Measurements from ENCODE around the gene DOK7. TPM values are rescaled to one million over a fixed set of nuclear protein-coding genes. Genes with fewer than 3 reads are reported as not detected.

Gene DOK7, protein sequence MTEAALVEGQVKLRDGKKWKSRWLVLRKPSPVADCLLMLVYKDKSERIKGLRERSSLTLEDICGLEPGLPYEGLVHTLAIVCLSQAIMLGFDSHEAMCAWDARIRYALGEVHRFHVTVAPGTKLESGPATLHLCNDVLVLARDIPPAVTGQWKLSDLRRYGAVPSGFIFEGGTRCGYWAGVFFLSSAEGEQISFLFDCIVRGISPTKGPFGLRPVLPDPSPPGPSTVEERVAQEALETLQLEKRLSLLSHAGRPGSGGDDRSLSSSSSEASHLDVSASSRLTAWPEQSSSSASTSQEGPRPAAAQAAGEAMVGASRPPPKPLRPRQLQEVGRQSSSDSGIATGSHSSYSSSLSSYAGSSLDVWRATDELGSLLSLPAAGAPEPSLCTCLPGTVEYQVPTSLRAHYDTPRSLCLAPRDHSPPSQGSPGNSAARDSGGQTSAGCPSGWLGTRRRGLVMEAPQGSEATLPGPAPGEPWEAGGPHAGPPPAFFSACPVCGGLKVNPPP
- total RNA-seq (ENCODE audit: low replicate concordance), result 0.55 and 0.72 TPM in 2 replicates
- long read RNA-seq, result 0 reads

GRCh38 chr4:3462790-3463415 is at the start of gene DOK7:
Gene DOK7, plus strand, starts transcription at chr4:3463306. Its CDS starts 70 bp downstream, at chr4:3463376.
- Mint-ChIP-seq H3K4me3 (peak within 1 kb of the TSS; percentile 45), H3K27ac (no peak within 1 kb of the TSS), H3K9me3 (peaks cover 5% of the 10 kb centered on the region), H3K27me3 (peaks cover 22% of the 10 kb centered on the region), H3K36me3 (no peaks in the 10 kb centered on the region), H3K4me1 (ENCODE audit: unreplicated experiment) (no peaks in the 10 kb centered on the region)
- no peak for TF ChIP-seq CTCF (conservative IDR thresholded peaks at IDR 0.05)
- DNase-seq (ENCODE audit: extremely low spot score, unreplicated experiment), result no peak

GRCh38 chr4:3413675-3414420 is 49.3 kb upstream of the DOK7 start:
- DNase-seq (ENCODE audit: extremely low spot score, unreplicated experiment), result peak; percentile 64
- Mint-ChIP-seq H3K27me3 (no peaks in the 10 kb centered on the region), H3K9me3 (no peaks in the 10 kb centered on the region), H3K4me1 (ENCODE audit: unreplicated experiment) (peaks cover 20% of the 10 kb centered on the region), H3K36me3 (peaks cover 20% of the 10 kb centered on the region), H3K27ac (no peak overlapping the region), H3K4me3 (no peak overlapping the region)
- TF ChIP-seq CTCF (conservative IDR thresholded peaks at IDR 0.05), result no peak

GRCh38 chr4:3414421-3415279 is 48.5 kb upstream of the DOK7 start:
- no peaks in the 10 kb centered on the region for H3K27me3 Mint-ChIP-seq
- no peak overlapping the region for H3K27ac Mint-ChIP-seq
- H3K4me3 Mint-ChIP-seq, result no peak overlapping the region
- peaks cover 20% of the 10 kb centered on the region for H3K36me3 Mint-ChIP-seq
- TF ChIP-seq CTCF (conservative IDR thresholded peaks at IDR 0.05), result no peak
- peaks cover 14% of the 10 kb centered on the region for H3K4me1 Mint-ChIP-seq (ENCODE audit: unreplicated experiment)
- DNase-seq (ENCODE audit: extremely low spot score, unreplicated experiment), result peak; percentile 52
- no peaks in the 10 kb centered on the region for H3K9me3 Mint-ChIP-seq

- Mint-ChIP-seq H3K36me3 (peaks cover 20% of the 10 kb centered on the region), H3K27ac (no peak overlapping the region), H3K9me3 (no peaks in the 10 kb centered on the region), H3K27me3 (no peaks in the 10 kb centered on the region), H3K4me1 (ENCODE audit: unreplicated experiment) (peaks cover 14% of the 10 kb centered on the region), H3K4me3 (no peak overlapping the region)
- peak; percentile 65 for DNase-seq (ENCODE audit: extremely low spot score, unreplicated experiment)
- TF ChIP-seq CTCF (conservative IDR thresholded peaks at IDR 0.05), result no peak
Measured at GRCh38 chr4:3415471-3416141, 47.5 kb upstream of the DOK7 start.

All from type B pancreatic cell (in vitro differentiated cells).